Cardiac muscle cell (in vitro differentiated cells and primary cell): ENCODE results near the gene DMRTB1. TPM values are rescaled to one million over a fixed set of nuclear protein-coding genes. Genes with fewer than 3 reads are reported as not detected.

Experiments
- DNase-seq, 2 donors: peaks; one replicate each; pipeline versions ENCODE4 v3.0.0 to v3.0.0-alpha.2; 2010 to 2017; ENCODE audit warnings: low read depth in 1 of 2, low spot score in 1 of 2
- H3K27ac ChIP-seq: fragments of 200-600 bp; sonication (generic); 2 replicates; pipeline ENCODE4 v1.5.1; 2016
- H3K27me3 ChIP-seq: fragments of 200-600 bp; sonication (generic); 2 replicates; pipeline ENCODE4 v1.6.0; 2016; ENCODE audit warnings: control low read depth
- H3K36me3 ChIP-seq: fragments of 200-600 bp; sonication (generic); 2 replicates; pipeline ENCODE4 v1.5.1; 2016; ENCODE audit warnings: control low read depth
- H3K4me1 ChIP-seq: fragments of 200-600 bp; sonication (generic); 2 replicates; pipeline ENCODE4 v1.8.1; 2017; ENCODE audit warnings: low read depth, mild to moderate bottlenecking, mixed run types
- H3K4me3 ChIP-seq: fragments of 200-600 bp; sonication (generic); 2 replicates; pipeline ENCODE4 v1.5.1; 2016; ENCODE audit warnings: mild to moderate bottlenecking
- H3K9me3 ChIP-seq: fragments of 200-600 bp; sonication (generic); 2 replicates; pipeline ENCODE4 v1.5.1; 2017; ENCODE audit warnings: low read depth, mild to moderate bottlenecking, control low read depth
- CTCF ChIP-seq: IDR thresholded peaks from 2 replicates; pipeline ENCODE4 v1.5.1; 2012; ENCODE audit warnings: low read depth, mild to moderate bottlenecking, low read length
- polyA plus RNA-seq: library from polyadenylated mRNA; unstranded; fragments of >200 nt; fragmentation: Nextera tagmentation; extraction: Ambion mirVana; gene quantifications from 2 replicates; pipeline ENCODE4 v1.2.1, GENCODE V29; 2016
- total RNA-seq: library from RNA; depleted of rRNA; stranded (reverse); fragments of >200 nt; gene quantifications from 2 replicates; pipeline ENCODE4 v1.2.3, GENCODE V29; 2016

Gene DMRTB1
- total and polyA plus RNA-seq, 2 experiments from 2014 or later, result not detected

DNA sequence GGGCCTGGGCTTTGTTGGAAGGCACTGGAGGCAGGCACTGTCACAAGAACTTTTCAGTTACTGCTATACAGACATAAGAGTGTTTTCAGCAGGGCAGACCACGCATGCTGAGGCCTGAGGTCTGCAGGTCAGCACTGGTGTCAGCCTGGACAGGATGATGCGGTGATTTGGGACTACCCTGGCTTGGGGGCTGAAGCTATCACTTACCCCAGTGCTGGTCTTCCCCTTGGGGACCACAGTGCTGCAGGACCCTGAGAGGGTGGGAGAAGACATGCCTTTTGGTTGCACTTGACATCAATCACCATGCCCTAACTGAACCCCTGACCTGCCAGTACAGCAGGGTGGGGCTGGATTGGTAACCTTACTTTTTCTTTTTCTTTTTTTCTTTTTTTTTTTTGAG, 9.2 kb downstream of the DMRTB1 start:
- no peak for DNase-seq
- H3K4me3 ChIP-seq, result no peak overlapping the region
- H3K9me3 ChIP-seq, result no peaks in the 10 kb centered on the region
- H3K27ac ChIP-seq, result no peak overlapping the region
- H3K4me1 ChIP-seq, result peaks cover 12% of the 10 kb centered on the region
- H3K36me3 ChIP-seq, result no peaks in the 10 kb centered on the region
- TF ChIP-seq CTCF, result no peak
- no peaks in the 10 kb centered on the region for H3K27me3 ChIP-seq

DNA sequence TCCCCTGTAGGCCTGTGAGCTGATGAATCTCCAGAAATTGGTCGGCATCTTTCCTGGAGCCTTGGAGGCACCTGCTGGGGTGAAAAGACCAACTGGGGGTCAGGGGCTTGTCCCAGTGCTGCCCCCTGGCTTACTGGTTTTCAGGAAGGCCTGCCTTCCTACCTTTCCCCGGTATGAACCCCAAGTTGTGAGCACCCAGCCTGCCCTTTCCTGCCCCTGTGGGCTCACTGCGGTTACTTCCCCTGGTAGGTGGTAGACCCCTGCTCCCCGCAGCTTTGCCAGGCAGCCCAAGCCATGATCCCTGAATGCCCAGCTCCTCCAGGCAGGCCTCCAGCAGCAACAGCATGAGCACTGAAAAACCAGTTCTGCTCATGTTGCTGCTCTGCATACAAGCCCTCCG, 10.2 kb downstream of the DMRTB1 start:
- H3K4me1 ChIP-seq, result peaks cover 12% of the 10 kb centered on the region
- no peak for TF ChIP-seq CTCF
- no peak for DNase-seq

GRCh38 chr1:53470155-53470554, 11.0 kb downstream of the DMRTB1 start:
- H3K27me3 ChIP-seq, result no peaks in the 10 kb centered on the region
- H3K27ac ChIP-seq, result no peak overlapping the region
- H3K36me3 ChIP-seq, result no peaks in the 10 kb centered on the region
- H3K4me3 ChIP-seq, result no peak overlapping the region
- TF ChIP-seq CTCF, result peak; percentile 89
- no peaks in the 10 kb centered on the region for H3K9me3 ChIP-seq
- H3K4me1 ChIP-seq, result peaks cover 12% of the 10 kb centered on the region
- DNase-seq, result peak; percentile 82 to 92

More for the DNA sequence above, 10.2 kb downstream of the DMRTB1 start:
- H3K9me3 ChIP-seq, result no peaks in the 10 kb centered on the region
- no peak overlapping the region for H3K4me3 ChIP-seq
- no peak overlapping the region for H3K27ac ChIP-seq
- H3K27me3 ChIP-seq, result no peaks in the 10 kb centered on the region
- no peaks in the 10 kb centered on the region for H3K36me3 ChIP-seq

GRCh38 chr1:53470584-53470983, 11.4 kb downstream of the DMRTB1 start:
- TF ChIP-seq CTCF, result no peak
- DNase-seq, result no peak
- Histone ChIP-seq H3K27me3 (no peaks in the 10 kb centered on the region), H3K27ac (no peak overlapping the region), H3K9me3 (no peaks in the 10 kb centered on the region), H3K4me1 (peaks cover 12% of the 10 kb centered on the region), H3K4me3 (no peak overlapping the region), H3K36me3 (no peaks in the 10 kb centered on the region)

DNA sequence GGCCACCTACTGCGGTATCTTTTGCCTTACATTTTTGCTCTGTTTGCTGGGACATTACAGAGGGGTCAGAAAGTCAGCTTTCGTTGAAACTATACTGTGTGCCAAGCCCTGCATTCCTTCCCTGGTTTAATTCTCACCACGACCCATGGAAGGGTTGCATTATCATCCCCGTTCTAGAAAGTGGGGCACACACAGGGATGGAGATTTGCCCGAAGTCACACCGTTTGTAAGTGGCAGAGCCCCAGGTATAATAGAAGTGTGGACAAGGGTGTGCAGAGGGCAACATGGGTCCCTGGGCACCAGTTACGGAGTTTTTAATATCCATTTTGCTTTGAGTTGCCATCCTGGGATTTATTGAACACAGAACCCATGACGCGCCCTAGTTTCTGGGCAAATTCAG, 11.8 kb downstream of the DMRTB1 start:
- Histone ChIP-seq H3K27ac (no peak overlapping the region), H3K9me3 (no peaks in the 10 kb centered on the region), H3K4me3 (no peak overlapping the region), H3K4me1 (peaks cover 12% of the 10 kb centered on the region), H3K36me3 (no peaks in the 10 kb centered on the region), H3K27me3 (no peaks in the 10 kb centered on the region)
- no peak for DNase-seq
- TF ChIP-seq CTCF, result no peak

GRCh38 chr1:53473463-53473862, 14.3 kb downstream of the DMRTB1 start:
- H3K36me3 ChIP-seq, result no peaks in the 10 kb centered on the region
- no peak for DNase-seq
- TF ChIP-seq CTCF, result peak; percentile 37
- no peaks in the 10 kb centered on the region for H3K4me1 ChIP-seq
- no peaks in the 10 kb centered on the region for H3K27me3 ChIP-seq
- no peak overlapping the region for H3K27ac ChIP-seq
- H3K4me3 ChIP-seq, result no peak overlapping the region
- H3K9me3 ChIP-seq, result no peaks in the 10 kb centered on the region
